ENCODE measurements around the gene CHCHD4.

Gene CHCHD4

GRCh38 chr3:14146381-14147065 is 21.9 kb upstream of the CHCHD4 start:
- H3K4me1 ChIP-seq (ENCODE audit: control extremely low read depth in 1 of 4, control insufficient read depth in 4 of 4, insufficient read depth in 4 of 4, low read length in 3 of 4) = peaks cover 18 to 48% (median 35%) of the 10 kb centered on the region in 4 experiments
- ChIA-PET POLR2A (interaction anchor here (1.1 to 1.5 kb wide), 2 partner anchors 19 to 22 kb away, joined by 4 to 5 read pairs; partner anchors contain the start of genes CHCHD4 and TMEM43), CTCF (interaction anchor here (0.8 to 1.9 kb wide), 8 partner anchors 12 to 131 kb away, joined by 3 to 8 read pairs (median 3); no protein-coding TSS in a partner anchor)
- H3K36me3 ChIP-seq (ENCODE audit: control insufficient read depth in 4 of 4, insufficient read depth in 4 of 4, low read length in 3 of 4) = peaks cover 7 to 44% (median 33%) of the 10 kb centered on the region in 4 experiments
- 98% methylated on average over 10 of the region's 10 CpGs for WGBS (ENCODE audit: insufficient coverage)
- H3K9me3 ChIP-seq (ENCODE audit: control extremely low read depth in 1 of 5, control insufficient read depth in 4 of 5, insufficient read depth in 2 of 5, low read depth in 1 of 5, low read length in 4 of 5) = no peaks in the 10 kb centered on the region
- no peaks in the 10 kb centered on the region for H3K27me3 ChIP-seq (replicated peaks in 2 of 5; ENCODE audit: control insufficient read depth in 4 of 5, insufficient read depth in 5 of 5, low read length in 4 of 5)
- no peak overlapping the region for H3K4me3 ChIP-seq (ENCODE audit: control insufficient read depth in 1 of 7, extremely low read depth in 1 of 7, insufficient read depth in 4 of 7, low read depth in 2 of 7, low read length in 6 of 7)
- peak overlapping the region; percentile 37 to 100 for H3K27ac ChIP-seq (ENCODE audit: insufficient read depth in 1 of 2, low read depth in 1 of 2, low read length in 2 of 2, poor library complexity in 1 of 2, severe bottlenecking in 2 of 2)
- no peak for DNase-seq

DNA sequence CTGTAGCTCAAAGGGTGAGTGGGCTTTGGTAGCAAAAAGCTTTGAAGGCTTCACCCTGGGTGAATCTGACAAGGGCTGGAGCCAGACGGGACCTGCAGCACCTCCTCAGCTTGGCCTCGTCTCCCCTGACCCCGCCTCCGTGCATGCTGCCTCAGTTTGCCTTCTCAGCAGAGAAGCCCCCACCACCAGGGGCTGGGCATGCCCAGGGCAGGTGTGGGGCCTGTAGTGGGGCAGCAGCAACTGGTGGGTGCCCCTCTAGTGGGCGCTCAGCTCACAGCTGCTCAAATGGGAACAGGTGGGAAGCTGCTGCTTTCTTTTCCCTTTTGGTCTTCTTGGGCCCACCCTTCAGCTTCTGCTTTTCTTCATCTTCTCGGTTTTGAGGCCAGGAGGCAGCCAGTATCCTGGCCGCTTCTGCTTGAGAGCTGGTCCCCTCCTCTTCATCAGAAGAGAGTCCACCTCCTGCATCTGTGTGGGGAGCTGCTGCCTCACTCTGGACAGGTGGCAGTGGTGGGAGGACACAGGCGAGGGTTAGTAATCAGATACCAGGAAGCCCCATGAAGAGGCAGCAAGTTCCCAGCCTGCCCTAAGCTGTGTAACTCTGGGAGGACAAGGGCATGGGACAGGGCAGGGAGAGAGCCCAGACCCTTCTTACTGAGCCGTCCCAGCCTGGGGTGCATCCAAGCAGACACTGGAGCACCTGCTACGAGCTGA is 21.2 kb upstream of the CHCHD4 start:
- Histone ChIP-seq H3K9me3 (ENCODE audit: control extremely low read depth in 1 of 5, control insufficient read depth in 4 of 5, insufficient read depth in 2 of 5, low read depth in 1 of 5, low read length in 4 of 5) (no peaks in the 10 kb centered on the region), H3K4me3 (ENCODE audit: control insufficient read depth in 1 of 7, extremely low read depth in 1 of 7, insufficient read depth in 4 of 7, low read depth in 2 of 7, low read length in 6 of 7) (peak overlapping the region in 3 of 7 experiments; percentile 55 to 74 (median 67)), H3K27ac (ENCODE audit: insufficient read depth in 1 of 2, low read depth in 1 of 2, low read length in 2 of 2, poor library complexity in 1 of 2, severe bottlenecking in 2 of 2) (peak overlapping the region; percentile 100), H3K27me3 (replicated peaks in 2 of 5; ENCODE audit: control insufficient read depth in 4 of 5, insufficient read depth in 5 of 5, low read length in 4 of 5) (no peaks in the 10 kb centered on the region), H3K4me1 (ENCODE audit: control extremely low read depth in 1 of 4, control insufficient read depth in 4 of 4, insufficient read depth in 4 of 4, low read length in 3 of 4) (peaks cover 20 to 55% (median 40%) of the 10 kb centered on the region in 4 experiments), H3K36me3 (ENCODE audit: control insufficient read depth in 4 of 4, insufficient read depth in 4 of 4, low read length in 3 of 4) (peaks cover 7 to 51% (median 32%) of the 10 kb centered on the region in 4 experiments)
- DNase-seq = peak in 2 of 3 donors; percentile 37 to 43
- 98% methylated on average over 9 of the region's 10 CpGs for WGBS (ENCODE audit: insufficient coverage)
- POLR2A ChIA-PET = interaction anchor here (0.5 to 1.8 kb wide), 6 partner anchors 19 to 766 kb away, joined by 3 to 5 read pairs (median 4); partner anchors contain the start of genes CHCHD4 and TMEM43
- CTCF ChIA-PET = interaction anchor here (0.6 to 1.9 kb wide), 13 partner anchors 8 to 148 kb away, joined by 3 to 14 read pairs (median 3); no protein-coding TSS in a partner anchor

DNA sequence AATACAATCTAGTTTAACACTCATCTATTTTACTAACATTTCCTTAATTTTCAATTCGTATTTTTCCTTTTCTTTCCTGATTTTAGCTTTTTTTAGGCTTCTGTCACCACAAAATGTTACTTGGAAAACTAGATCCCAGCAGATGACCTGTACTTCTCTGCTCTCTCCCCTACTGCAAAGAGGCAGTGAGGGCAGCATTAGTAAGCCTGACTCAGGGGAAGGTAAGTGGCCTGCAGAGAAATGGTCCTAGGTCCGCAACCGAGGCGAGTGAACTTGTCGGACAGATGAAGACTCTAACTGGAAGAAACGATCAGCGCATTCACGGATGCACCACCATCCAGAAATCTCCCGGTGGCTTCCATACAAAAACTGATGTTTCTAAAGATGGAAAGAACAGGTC is 20.6 kb upstream of the CHCHD4 start:
- DNase-seq = no peak
- ChIA-PET CTCF (interaction anchor here (0.6 to 4.4 kb wide), 14 partner anchors 7 to 148 kb away, joined by 3 to 30 read pairs (median 4); partner anchors contain the start of genes CHCHD4 and TMEM43), POLR2A (interaction anchor here (0.5 to 3.7 kb wide), 9 partner anchors 18 to 767 kb away, joined by 3 to 28 read pairs (median 5); partner anchors contain the start of genes CHCHD4, LSM3, TMEM43 and XPC)
- WGBS (ENCODE audit: insufficient coverage) = 96% methylated on average over 9 of the region's 9 CpGs
- H3K4me1 ChIP-seq (ENCODE audit: control extremely low read depth in 1 of 4, control insufficient read depth in 4 of 4, insufficient read depth in 4 of 4, low read length in 3 of 4) = peaks cover 21 to 61% (median 42%) of the 10 kb centered on the region in 4 experiments
- no peaks in the 10 kb centered on the region for H3K9me3 ChIP-seq (ENCODE audit: control extremely low read depth in 1 of 5, control insufficient read depth in 4 of 5, insufficient read depth in 2 of 5, low read depth in 1 of 5, low read length in 4 of 5)
- H3K4me3 ChIP-seq (ENCODE audit: control insufficient read depth in 1 of 7, extremely low read depth in 1 of 7, insufficient read depth in 4 of 7, low read depth in 2 of 7, low read length in 6 of 7) = peak overlapping the region in 4 of 7 experiments; percentile 55 to 74 (median 63)
- peaks cover 7 to 51% (median 33%) of the 10 kb centered on the region in 4 experiments for H3K36me3 ChIP-seq (ENCODE audit: control insufficient read depth in 4 of 4, insufficient read depth in 4 of 4, low read length in 3 of 4)
- peak overlapping the region; percentile 100 for H3K27ac ChIP-seq (ENCODE audit: insufficient read depth in 1 of 2, low read depth in 1 of 2, low read length in 2 of 2, poor library complexity in 1 of 2, severe bottlenecking in 2 of 2)
- no peaks in the 10 kb centered on the region for H3K27me3 ChIP-seq (replicated peaks in 2 of 5; ENCODE audit: control insufficient read depth in 4 of 5, insufficient read depth in 5 of 5, low read length in 4 of 5)

DNA sequence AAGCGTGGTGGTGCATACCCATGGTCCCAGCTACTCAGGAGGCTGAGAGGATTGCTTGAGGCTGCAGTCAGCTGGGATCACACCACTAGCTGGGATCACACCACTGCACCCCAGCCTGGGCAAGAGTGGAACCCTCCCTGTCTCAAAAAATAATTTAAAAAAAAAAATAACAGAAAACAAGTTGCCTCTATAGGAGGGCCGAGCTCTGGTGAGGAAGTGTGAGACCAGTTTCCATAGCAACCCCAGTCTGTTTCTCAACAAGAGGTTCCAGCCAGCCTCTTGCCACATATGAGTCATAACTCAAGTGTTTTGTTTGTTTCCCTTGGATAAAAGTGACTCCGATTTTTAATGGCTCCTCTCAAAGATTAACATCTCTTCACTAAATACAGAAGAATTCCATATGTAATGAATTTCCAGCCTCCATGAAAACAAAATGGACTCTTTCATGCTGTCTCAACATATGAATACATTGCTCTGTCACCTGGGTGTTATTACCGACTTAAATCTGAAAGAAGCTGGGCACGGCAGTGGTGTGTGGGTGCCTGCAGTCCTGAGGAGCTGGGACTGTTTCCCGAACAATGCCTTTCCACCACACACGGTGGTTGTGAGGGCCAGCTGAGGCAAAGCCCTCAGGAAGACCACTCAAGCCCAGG is 19.9 kb upstream of the CHCHD4 start:
- H3K9me3 ChIP-seq (ENCODE audit: control extremely low read depth in 1 of 5, control insufficient read depth in 4 of 5, insufficient read depth in 2 of 5, low read depth in 1 of 5, low read length in 4 of 5) = no peaks in the 10 kb centered on the region
- peaks cover 4 to 56% (median 37%) of the 10 kb centered on the region in 4 experiments for H3K36me3 ChIP-seq (ENCODE audit: control insufficient read depth in 4 of 4, insufficient read depth in 4 of 4, low read length in 3 of 4)
- DNase-seq = peak; percentile 98 to 99 (median 98)
- H3K4me3 ChIP-seq (ENCODE audit: control insufficient read depth in 1 of 7, extremely low read depth in 1 of 7, insufficient read depth in 4 of 7, low read depth in 2 of 7, low read length in 6 of 7) = peak overlapping the region in 6 of 7 experiments; percentile 41 to 74 (median 57)
- CTCF ChIA-PET = interaction anchor here (0.6 to 4.4 kb wide), 13 partner anchors 8 to 149 kb away, joined by 3 to 30 read pairs (median 4); partner anchors contain the start of genes CHCHD4 and TMEM43
- WGBS (ENCODE audit: insufficient coverage) = 17% methylated on average over 6 of the region's 7 CpGs
- POLR2A ChIA-PET = interaction anchor here (0.6 to 3.7 kb wide), 8 partner anchors 17 to 767 kb away, joined by 3 to 28 read pairs (median 4); partner anchors contain the start of genes CHCHD4, LSM3, TMEM43 and XPC
- H3K27me3 ChIP-seq (replicated peaks in 2 of 5; ENCODE audit: control insufficient read depth in 4 of 5, insufficient read depth in 5 of 5, low read length in 4 of 5) = no peaks in the 10 kb centered on the region
- peaks cover 21 to 62% (median 42%) of the 10 kb centered on the region in 4 experiments for H3K4me1 ChIP-seq (ENCODE audit: control extremely low read depth in 1 of 4, control insufficient read depth in 4 of 4, insufficient read depth in 4 of 4, low read length in 3 of 4)
- H3K27ac ChIP-seq (ENCODE audit: insufficient read depth in 1 of 2, low read depth in 1 of 2, low read length in 2 of 2, poor library complexity in 1 of 2, severe bottlenecking in 2 of 2) = peak overlapping the region; percentile 100

DNA sequence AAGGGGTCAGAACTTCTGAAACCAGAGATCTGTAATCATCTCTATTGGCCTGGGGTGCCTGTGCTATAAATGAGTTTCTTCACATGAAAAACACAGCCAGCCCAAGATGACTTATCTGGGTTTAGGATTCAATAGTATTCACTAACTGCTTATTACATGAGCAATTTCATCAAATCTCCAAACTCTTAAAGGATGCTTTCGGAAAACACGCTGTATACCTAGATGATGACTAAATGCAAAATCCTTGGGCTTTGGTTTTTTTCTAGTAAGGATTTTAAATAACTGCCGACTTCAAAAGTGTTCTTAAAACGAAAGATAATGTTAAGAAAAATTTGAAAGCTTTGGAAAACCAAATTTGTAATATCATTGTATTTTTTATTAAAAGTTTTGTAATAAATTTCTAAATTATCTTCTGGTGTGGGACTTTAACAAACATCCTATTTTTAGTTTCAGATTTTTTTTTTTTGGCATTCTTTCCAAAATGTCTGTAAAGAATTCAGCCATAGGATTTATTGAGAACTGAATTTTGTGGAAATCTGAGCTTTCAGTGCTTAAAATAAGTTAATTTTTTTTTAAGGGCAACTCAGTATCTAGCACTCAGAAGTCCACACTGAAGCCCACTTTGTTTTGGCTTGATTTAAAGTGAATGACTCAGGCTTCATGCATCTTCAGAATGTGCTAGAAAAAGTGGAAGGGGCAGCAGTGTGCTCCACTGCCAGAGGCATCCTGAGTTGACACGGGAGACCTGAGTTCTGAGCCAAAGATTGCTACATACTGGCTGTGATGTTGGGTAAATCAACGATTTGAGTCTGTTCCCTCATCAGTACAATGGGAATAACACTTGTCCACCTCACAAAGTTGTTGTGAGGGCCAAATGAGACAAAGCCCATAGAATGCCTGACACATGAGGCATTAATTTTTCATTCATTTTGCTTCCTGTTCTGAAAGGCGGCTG is 18.9 kb upstream of the CHCHD4 start:
- peaks cover 4 to 66% (median 46%) of the 10 kb centered on the region in 4 experiments for H3K36me3 ChIP-seq (ENCODE audit: control insufficient read depth in 4 of 4, insufficient read depth in 4 of 4, low read length in 3 of 4)
- ChIA-PET CTCF (interaction anchor here (1.0 to 4.4 kb wide), 6 partner anchors 9 to 247 kb away, joined by 3 to 30 read pairs (median 4); partner anchors contain the start of genes CHCHD4 and TMEM43), POLR2A (interaction anchor here (0.6 to 3.7 kb wide), 4 partner anchors 18 to 647 kb away, joined by 4 to 28 read pairs (median 6); partner anchors contain the start of genes CHCHD4, LSM3, TMEM43 and XPC)
- WGBS (ENCODE audit: insufficient coverage) = 70% methylated on average over 5 of the region's 7 CpGs
- H3K27me3 ChIP-seq (replicated peaks in 2 of 5; ENCODE audit: control insufficient read depth in 4 of 5, insufficient read depth in 5 of 5, low read length in 4 of 5) = no peaks in the 10 kb centered on the region
- H3K4me3 ChIP-seq (ENCODE audit: control insufficient read depth in 1 of 7, extremely low read depth in 1 of 7, insufficient read depth in 4 of 7, low read depth in 2 of 7, low read length in 6 of 7) = peak overlapping the region in 3 of 7 experiments; percentile 40 to 74 (median 55)
- H3K4me1 ChIP-seq (ENCODE audit: control extremely low read depth in 1 of 4, control insufficient read depth in 4 of 4, insufficient read depth in 4 of 4, low read length in 3 of 4) = peaks cover 21 to 62% (median 42%) of the 10 kb centered on the region in 4 experiments
- peak overlapping the region; percentile 100 for H3K27ac ChIP-seq (ENCODE audit: insufficient read depth in 1 of 2, low read depth in 1 of 2, low read length in 2 of 2, poor library complexity in 1 of 2, severe bottlenecking in 2 of 2)
- DNase-seq = peak in 2 of 3 donors; percentile 41 to 67
- H3K9me3 ChIP-seq (ENCODE audit: control extremely low read depth in 1 of 5, control insufficient read depth in 4 of 5, insufficient read depth in 2 of 5, low read depth in 1 of 5, low read length in 4 of 5) = no peaks in the 10 kb centered on the region
